ENCODE data around the gene ARL13A. TPM values are rescaled to one million over a fixed set of nuclear protein-coding genes. Genes with fewer than 3 reads are reported as not detected.

The ARL13A gene
- total RNA-seq, 1 donor from 2014 or later, result not detected

- H3K36me3 ChIP-seq, result no peaks in the 10 kb centered on the region
- peaks cover 5% of the 10 kb centered on the region for H3K9me3 ChIP-seq
- TF ChIP-seq POLR2A (IDR thresholded peaks at IDR 0.05) (no peak), POLR2AphosphoS5 (IDR thresholded peaks at IDR 0.05; ENCODE audit: insufficient read depth in 1 of 2, low read depth in 1 of 2) (no peak)
- TF ChIP-seq, protein P1, sequence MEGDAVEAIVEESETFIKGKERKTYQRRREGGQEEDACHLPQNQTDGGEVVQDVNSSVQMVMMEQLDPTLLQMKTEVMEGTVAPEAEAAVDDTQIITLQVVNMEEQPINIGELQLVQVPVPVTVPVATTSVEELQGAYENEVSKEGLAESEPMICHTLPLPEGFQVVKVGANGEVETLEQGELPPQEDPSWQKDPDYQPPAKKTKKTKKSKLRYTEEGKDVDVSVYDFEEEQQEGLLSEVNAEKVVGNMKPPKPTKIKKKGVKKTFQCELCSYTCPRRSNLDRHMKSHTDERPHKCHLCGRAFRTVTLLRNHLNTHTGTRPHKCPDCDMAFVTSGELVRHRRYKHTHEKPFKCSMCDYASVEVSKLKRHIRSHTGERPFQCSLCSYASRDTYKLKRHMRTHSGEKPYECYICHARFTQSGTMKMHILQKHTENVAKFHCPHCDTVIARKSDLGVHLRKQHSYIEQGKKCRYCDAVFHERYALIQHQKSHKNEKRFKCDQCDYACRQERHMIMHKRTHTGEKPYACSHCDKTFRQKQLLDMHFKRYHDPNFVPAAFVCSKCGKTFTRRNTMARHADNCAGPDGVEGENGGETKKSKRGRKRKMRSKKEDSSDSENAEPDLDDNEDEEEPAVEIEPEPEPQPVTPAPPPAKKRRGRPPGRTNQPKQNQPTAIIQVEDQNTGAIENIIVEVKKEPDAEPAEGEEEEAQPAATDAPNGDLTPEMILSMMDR (IDR thresholded peaks at IDR 0.05), result no peak
- no peak for DNase-seq (ENCODE audit: extremely low spot score in 2 of 2)
- H3K27ac ChIP-seq, result no peak overlapping the region
- intact Hi-C loops (cut with DNase I), result no loop called here
- H3K27me3 ChIP-seq, result no peaks in the 10 kb centered on the region
- H3K4me1 ChIP-seq, result no peaks in the 10 kb centered on the region
- no peak overlapping the region for H3K4me3 ChIP-seq
Observed at GRCh38 chrX:100931925-100932285, 37.6 kb upstream of the ARL13A start.

GRCh38 chrX:100935767-100936166 lies 33.7 kb upstream of the ARL13A start:
- H3K4me3 ChIP-seq, result no peak overlapping the region
- no peaks in the 10 kb centered on the region for H3K27me3 ChIP-seq
- no peak for TF ChIP-seq POLR2A (IDR thresholded peaks at IDR 0.05)
- TF ChIP-seq, protein P1 (IDR thresholded peaks at IDR 0.05), result no peak
- no peak for TF ChIP-seq POLR2AphosphoS5 (IDR thresholded peaks at IDR 0.05; ENCODE audit: insufficient read depth in 1 of 2, low read depth in 1 of 2)
- no peak overlapping the region for H3K27ac ChIP-seq
- H3K4me1 ChIP-seq, result no peaks in the 10 kb centered on the region
- intact Hi-C loops (cut with DNase I), result no loop called here
- no peak for DNase-seq (ENCODE audit: extremely low spot score in 2 of 2)
- H3K9me3 ChIP-seq, result peaks cover 5% of the 10 kb centered on the region
- no peaks in the 10 kb centered on the region for H3K36me3 ChIP-seq

DNA sequence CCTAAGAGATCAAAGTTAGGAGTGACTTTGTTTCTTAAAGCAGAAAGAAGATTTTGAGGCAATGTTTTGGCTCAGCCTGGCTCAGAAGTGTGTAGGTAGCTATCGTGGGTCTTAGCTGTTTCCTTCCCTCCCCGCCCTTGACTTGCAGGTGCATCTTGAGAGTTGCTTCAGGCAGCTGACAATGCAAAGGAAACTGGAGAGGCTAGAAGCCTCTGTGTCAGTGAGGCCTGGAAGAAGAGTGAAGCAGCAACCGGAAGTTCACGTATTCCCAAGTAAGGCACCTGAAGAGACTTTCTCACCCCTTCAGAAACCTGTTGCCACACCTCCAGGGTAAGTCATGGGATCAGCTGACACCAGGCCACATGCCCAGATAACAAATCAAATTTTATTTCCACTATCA lies 30.2 kb upstream of the ARL13A start:
- no peak for TF ChIP-seq POLR2A (IDR thresholded peaks at IDR 0.05)
- TF ChIP-seq, protein P1 (IDR thresholded peaks at IDR 0.05), result no peak
- no peak for TF ChIP-seq POLR2AphosphoS5 (IDR thresholded peaks at IDR 0.05; ENCODE audit: insufficient read depth in 1 of 2, low read depth in 1 of 2)
- Histone ChIP-seq H3K9me3 (no peaks in the 10 kb centered on the region), H3K27ac (no peak overlapping the region), H3K4me3 (no peak overlapping the region), H3K36me3 (no peaks in the 10 kb centered on the region), H3K27me3 (no peaks in the 10 kb centered on the region), H3K4me1 (no peaks in the 10 kb centered on the region)
- DNase-seq (ENCODE audit: extremely low spot score in 2 of 2), result no peak
- intact Hi-C loops (cut with DNase I), result no loop called here

GRCh38 chrX:100944601-100945000 lies 24.9 kb upstream of the ARL13A start:
- TF ChIP-seq, protein P1 (IDR thresholded peaks at IDR 0.05), result no peak
- no peak for TF ChIP-seq POLR2AphosphoS5 (IDR thresholded peaks at IDR 0.05; ENCODE audit: insufficient read depth in 1 of 2, low read depth in 1 of 2)
- no peak for TF ChIP-seq POLR2A (IDR thresholded peaks at IDR 0.05)
- Histone ChIP-seq H3K36me3 (no peaks in the 10 kb centered on the region), H3K4me1 (no peaks in the 10 kb centered on the region), H3K9me3 (no peaks in the 10 kb centered on the region), H3K27ac (no peak overlapping the region), H3K4me3 (no peak overlapping the region), H3K27me3 (no peaks in the 10 kb centered on the region)
- no peak for DNase-seq (ENCODE audit: extremely low spot score in 2 of 2)
- intact Hi-C loops (cut with DNase I), result no loop called here

DNA sequence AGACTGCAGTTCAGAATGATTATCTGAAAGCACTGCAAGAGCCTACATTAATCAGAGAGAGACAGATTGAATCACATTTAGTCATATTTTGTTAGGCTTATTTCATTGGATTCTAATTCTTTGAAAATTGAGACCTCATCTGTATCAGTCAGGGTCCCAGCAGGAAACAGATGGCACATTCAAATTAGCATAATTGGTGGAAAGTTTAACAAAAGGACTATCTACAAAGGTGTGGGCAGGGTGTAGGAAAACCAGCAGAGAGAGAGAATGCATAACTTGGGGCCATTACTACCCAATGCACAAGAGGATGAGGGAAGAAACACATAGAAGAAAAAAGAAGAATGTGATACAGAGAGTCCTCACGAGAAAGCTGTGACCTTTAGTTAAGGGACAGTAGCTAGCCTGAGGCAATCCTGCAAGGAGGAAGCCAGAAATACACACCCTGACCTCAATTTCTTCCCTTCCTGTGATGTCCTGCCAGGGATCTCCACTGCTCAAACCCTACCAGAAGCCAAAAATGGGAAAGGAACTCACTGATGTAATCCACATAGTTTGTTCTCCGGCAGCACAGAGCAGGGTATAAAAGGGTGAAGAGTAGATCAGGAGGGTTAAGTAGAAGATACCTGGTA lies 23.1 kb upstream of the ARL13A start:
- H3K4me3 ChIP-seq, result no peak overlapping the region
- H3K4me1 ChIP-seq, result no peaks in the 10 kb centered on the region
- DNase-seq (ENCODE audit: extremely low spot score in 2 of 2), result no peak
- H3K9me3 ChIP-seq, result no peaks in the 10 kb centered on the region
- TF ChIP-seq, protein P1 (IDR thresholded peaks at IDR 0.05), result no peak
- TF ChIP-seq POLR2A (IDR thresholded peaks at IDR 0.05) (no peak), POLR2AphosphoS5 (IDR thresholded peaks at IDR 0.05; ENCODE audit: insufficient read depth in 1 of 2, low read depth in 1 of 2) (no peak)
- no peak overlapping the region for H3K27ac ChIP-seq
- H3K36me3 ChIP-seq, result no peaks in the 10 kb centered on the region
- no peaks in the 10 kb centered on the region for H3K27me3 ChIP-seq
- intact Hi-C loops (cut with DNase I), result no loop called here
